ENCODE data around the gene KCNG2. TPM values are rescaled to one million over a fixed set of nuclear protein-coding genes. Genes with fewer than 3 reads are reported as not detected.

KCNG2 gene
- total and polyA plus RNA-seq, 9 of the 15 experiments (the other 6 are each of a cell fraction or from before 2014, with no cell fraction given): not detected

DNA sequence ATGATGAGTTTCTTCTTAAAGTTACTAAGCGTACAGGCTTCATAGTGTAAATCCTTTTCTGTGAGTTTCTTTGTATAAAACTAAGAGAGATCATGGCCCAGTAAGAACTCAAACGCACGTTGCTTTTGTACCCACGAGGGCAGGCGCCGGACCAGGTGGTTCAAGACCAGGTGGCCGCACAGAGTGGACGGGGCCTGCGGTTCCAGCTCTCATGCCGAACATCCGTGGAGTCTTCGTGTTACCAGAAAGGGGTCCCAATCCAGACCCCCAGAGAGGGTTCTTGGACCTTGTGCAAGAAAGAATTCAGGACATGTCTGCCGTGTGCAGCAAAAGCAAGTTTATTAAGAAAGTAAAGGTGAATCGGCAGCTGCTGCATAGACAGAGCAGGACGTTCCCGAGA, 53.0 kb downstream of the KCNG2 start (continued):
- TF ChIP-seq RBM25 (IDR thresholded peaks at IDR 0.05; ENCODE audit: low read depth, low read length, severe bottlenecking) (no peak), WHSC1 (IDR thresholded peaks at IDR 0.05; ENCODE audit: low read length) (no peak), KAT7 (CRISPR knock-in tag; IDR thresholded peaks at IDR 0.05; ENCODE audit: borderline replicate concordance) (no peak), NR2C1 (IDR thresholded peaks at IDR 0.05) (no peak), NR2C1 (tag; IDR thresholded peaks at IDR 0.05) (no peak), FOS (IDR thresholded peaks at IDR 0.05; ENCODE audit: extremely low read depth, insufficient read length) (no peak)

DNA sequence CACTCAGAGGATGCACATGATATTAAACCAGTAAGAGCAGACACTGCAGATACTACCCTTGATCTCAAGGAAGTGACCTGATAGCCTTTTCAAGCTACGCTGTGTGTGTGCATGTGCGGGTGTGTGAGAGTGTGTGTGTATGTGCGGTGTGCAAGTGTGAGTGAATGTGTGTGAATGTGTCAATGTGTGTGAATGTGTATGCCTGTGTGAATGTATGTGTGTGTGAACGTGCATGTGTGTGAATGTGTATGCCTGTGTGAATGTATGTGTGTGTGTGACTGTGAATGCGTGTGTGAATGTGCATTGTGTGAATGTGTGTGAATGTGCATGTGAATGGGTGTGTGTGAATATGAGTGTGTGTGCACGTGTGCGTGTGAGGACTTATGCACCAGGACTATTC, 53.8 kb downstream of the KCNG2 start:
- in situ Hi-C loops (cut with MboI) (no loop called here), intact Hi-C loops (cut with micrococcal nuclease) (no loop called here)
- no peak for ATAC-seq
- H3K27ac ChIP-seq (ENCODE audit: extremely low read depth, low read depth, low read length): no peak overlapping the region
- H3K4me1 ChIP-seq (replicated peaks in 1 of 2; ENCODE audit: control insufficient read depth in 2 of 2, insufficient read depth in 2 of 2, low read length in 2 of 2): peaks cover 0 to 29% of the 10 kb centered on the region in 2 experiments; a peak in 2 of 5 replicates
- peaks cover 38 to 80% of the 10 kb centered on the region in 2 experiments for H3K27me3 ChIP-seq (ENCODE audit: control insufficient read depth in 2 of 2, insufficient read depth in 2 of 2, low read length in 2 of 2)
- no peak for FAIRE-seq
- no peaks in the 10 kb centered on the region for H4K20me1 ChIP-seq (replicated peaks; ENCODE audit: control insufficient read depth, insufficient read depth, low read length)
- CTCF ChIA-PET (ENCODE audit: low intra/inter-chr PET ratio): no interaction called here
- no peaks in the 10 kb centered on the region for H3K36me3 ChIP-seq (ENCODE audit: control insufficient read depth, insufficient read depth, low read length)
- H3K4me2 ChIP-seq (ENCODE audit: insufficient read depth, low read length): no peak overlapping the region
- WGBS (ENCODE audit: insufficient coverage, low coverage, missing lambda C conversion rate): 4% methylated on average over 7 of the region's 7 CpGs
- BruUV-seq (replicated peaks): no TSS peak
- H2AFZ ChIP-seq (ENCODE audit: low read depth, low read length): no peak overlapping the region
- no peaks in the 10 kb centered on the region for H3K9me3 ChIP-seq (replicated peaks; ENCODE audit: control insufficient read depth, insufficient read depth, low read depth, low read length)
- POLR2A ChIA-PET: no interaction called here
- no peak overlapping the region for H3K9ac ChIP-seq (ENCODE audit: insufficient read depth in 1 of 2, low read depth in 2 of 2, low read length in 2 of 2)
- no peak for DNase-seq (ENCODE audit: extremely low read depth in 1 of 4, low spot score in 3 of 4)
- H3K79me2 ChIP-seq (ENCODE audit: control insufficient read depth, insufficient read depth, low read length): no peaks in the 10 kb centered on the region
- H3K9me1 ChIP-seq (ENCODE audit: control insufficient read depth, insufficient read depth, low read length): no peaks in the 10 kb centered on the region
- no peak overlapping the region for H3K4me3 ChIP-seq
- TF ChIP-seq ZNF445 (CRISPR knock-in tag; IDR thresholded peaks at IDR 0.05; ENCODE audit: low read depth) (no peak), TSC22D4 (tag; IDR thresholded peaks at IDR 0.05) (peak; percentile 73; the same call in 1 of the 2 replicates)

Data from K562 (cell line).